Measurements from ENCODE around the gene JAG1.
A peak's percentile ranks its signal among the peaks of the same experiment; 100 is the strongest.
"Not testable (repeated sequence)": the region's sequence is repeated elsewhere in the genome, so short reads cannot be mapped to it uniquely, and the experiment has no call there.

JAG1 gene

DNA sequence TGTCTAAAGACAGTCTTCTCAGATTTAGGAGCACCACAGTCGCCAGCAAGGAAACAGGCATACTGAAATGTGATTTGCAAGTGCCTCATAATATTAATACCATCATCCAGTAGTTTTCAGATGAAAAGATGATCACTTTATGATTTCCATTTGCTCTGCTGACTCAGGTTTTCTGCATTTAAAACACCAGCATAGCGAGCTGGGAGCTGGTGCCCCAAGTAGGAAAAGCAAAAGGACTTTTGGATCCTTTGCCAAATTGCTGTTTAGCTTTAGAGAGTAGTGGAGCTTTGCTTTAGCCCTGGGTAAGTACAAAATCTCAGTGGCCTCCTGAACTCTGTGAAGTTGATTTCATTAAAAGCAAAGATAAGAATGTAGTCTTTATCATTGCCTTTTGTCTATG is 78.5 kb downstream of the JAG1 start:
- DNase-seq (ENCODE audit: low read depth): no peak
- TF ChIP-seq, protein P1, sequence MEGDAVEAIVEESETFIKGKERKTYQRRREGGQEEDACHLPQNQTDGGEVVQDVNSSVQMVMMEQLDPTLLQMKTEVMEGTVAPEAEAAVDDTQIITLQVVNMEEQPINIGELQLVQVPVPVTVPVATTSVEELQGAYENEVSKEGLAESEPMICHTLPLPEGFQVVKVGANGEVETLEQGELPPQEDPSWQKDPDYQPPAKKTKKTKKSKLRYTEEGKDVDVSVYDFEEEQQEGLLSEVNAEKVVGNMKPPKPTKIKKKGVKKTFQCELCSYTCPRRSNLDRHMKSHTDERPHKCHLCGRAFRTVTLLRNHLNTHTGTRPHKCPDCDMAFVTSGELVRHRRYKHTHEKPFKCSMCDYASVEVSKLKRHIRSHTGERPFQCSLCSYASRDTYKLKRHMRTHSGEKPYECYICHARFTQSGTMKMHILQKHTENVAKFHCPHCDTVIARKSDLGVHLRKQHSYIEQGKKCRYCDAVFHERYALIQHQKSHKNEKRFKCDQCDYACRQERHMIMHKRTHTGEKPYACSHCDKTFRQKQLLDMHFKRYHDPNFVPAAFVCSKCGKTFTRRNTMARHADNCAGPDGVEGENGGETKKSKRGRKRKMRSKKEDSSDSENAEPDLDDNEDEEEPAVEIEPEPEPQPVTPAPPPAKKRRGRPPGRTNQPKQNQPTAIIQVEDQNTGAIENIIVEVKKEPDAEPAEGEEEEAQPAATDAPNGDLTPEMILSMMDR (conservative IDR thresholded peaks at IDR 0.05; ENCODE audit: low read depth, low read length): no peak
- no peak overlapping the region for H3K4me3 ChIP-seq (ENCODE audit: low read length)

DNA sequence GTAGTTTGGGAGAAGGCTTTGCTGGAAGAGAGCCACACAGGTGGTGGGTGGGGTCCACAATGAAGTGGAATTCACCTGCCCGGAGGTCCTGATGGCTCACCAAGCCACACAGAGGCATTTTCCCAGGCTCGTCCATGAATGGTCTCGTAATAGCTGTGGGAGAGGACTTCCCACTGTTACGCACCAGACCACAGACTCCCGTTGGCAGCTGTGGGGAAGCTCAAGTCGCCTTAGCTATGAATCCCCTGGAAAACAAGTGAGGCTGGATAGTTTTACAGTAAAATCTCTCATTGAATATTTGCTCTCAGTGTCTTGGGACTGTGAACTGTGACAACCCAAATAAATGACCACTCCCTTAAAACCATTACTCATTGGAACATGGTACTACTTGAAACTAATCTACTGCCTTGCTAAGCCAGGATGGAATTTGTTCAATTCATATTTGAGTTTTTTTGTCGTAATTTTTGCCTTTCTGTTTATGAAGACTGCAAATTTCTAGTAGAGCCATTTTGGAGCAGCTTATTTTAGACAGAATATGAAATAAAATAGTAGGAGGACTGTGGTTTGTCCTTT is 79.4 kb downstream of the JAG1 start:
- H3K4me3 ChIP-seq (ENCODE audit: low read length): no peak overlapping the region
- TF ChIP-seq, protein P1 (conservative IDR thresholded peaks at IDR 0.05; ENCODE audit: low read depth, low read length): no peak
- DNase-seq (ENCODE audit: low read depth): peak; percentile 49

DNA sequence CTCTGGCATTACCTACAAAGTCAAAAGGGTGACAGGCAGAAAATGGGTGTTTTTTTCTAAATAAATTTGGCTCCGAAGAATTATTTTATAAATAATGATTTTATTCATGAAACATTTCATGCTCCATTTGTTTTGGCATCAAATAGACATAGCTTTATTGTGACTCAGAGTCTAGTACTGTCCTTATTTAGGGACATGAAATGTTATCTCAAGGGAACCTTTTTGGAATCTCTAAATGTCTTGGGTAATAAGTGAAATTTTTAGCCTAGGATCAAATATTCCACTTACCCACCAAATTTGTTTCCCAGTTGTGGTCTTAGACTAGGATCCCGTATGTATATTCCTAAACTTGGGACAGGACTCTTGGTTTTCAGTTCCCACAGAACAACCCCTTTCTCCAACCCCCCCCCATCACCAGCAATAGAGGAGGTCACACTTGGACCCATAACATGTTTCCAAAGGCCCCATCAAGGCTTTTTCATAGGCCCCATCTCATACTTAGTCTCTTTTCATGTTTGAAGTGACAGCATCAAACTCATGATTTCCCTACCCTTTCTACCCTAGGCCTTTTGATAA is 81.8 kb downstream of the JAG1 start:
- TF ChIP-seq, protein P1 (conservative IDR thresholded peaks at IDR 0.05; ENCODE audit: low read depth, low read length): no peak
- DNase-seq (ENCODE audit: low read depth): no peak
- no peak overlapping the region for H3K4me3 ChIP-seq (ENCODE audit: low read length)

DNA sequence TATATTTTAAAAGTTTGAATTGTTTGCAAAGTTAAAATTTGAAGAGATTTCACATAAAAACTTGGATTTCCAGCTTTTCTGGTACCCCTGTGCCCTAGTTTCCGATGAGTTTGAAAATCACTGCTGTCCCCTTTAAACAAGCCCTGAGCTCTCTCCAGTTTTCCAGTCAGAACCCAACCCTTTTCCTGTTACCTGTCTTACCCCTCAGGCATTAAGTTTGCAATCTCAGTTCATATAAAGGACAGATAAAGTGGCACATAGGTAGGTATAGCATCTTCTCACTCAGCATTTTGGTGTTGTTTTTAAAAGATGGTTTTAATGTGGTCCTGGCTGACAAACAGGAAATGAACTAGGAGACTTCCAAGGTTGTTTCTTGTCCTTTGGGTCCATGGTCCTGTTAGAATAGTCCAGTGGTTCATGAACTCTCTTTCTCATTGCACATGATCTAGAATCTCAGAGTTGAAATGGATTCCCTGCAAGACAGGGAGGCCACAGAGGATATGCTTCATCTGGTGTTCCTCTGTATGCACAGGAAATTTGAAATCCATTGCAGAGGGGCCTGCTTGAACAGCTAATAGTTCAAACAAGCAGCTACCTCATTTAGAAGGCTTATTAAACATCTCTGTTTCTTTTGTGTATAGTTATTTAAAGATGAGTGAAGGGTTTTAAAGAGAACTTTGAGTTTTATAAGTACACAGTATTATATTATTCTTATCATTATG is 82.7 kb downstream of the JAG1 start:
- TF ChIP-seq, protein P1 (conservative IDR thresholded peaks at IDR 0.05; ENCODE audit: low read depth, low read length): no peak
- no peak for DNase-seq (ENCODE audit: low read depth)
- no peak overlapping the region for H3K4me3 ChIP-seq (ENCODE audit: low read length)

DNA sequence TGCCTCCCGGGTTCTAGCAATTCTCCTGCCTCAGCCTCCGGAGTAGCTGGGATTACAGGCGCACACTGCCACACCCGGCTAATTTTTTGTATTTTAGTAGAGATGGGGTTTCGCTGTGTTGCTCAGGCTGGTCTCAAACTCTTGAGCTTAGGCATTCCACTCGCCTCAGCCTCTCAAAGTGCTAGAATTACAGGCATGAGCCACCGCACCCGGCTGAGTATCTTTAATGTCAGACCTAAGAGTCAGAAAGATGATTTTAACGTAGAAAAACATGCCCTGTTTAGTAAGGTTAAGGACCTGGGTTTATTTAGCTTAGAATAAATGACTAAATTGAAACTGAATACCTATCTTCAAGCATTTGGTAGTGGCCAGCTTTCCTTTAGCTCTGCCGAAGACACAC is 83.4 kb downstream of the JAG1 start:
- DNase-seq (ENCODE audit: low read depth); H3K4me3 ChIP-seq (ENCODE audit: low read length): not testable (repeated sequence)

Data from retinal pigment epithelial cell (primary cell).